Fibroblast of the aortic adventitia (primary cell): Measurements from ENCODE around the gene PLCL1. TPM values are rescaled to one million over a fixed set of nuclear protein-coding genes. Genes with fewer than 3 reads are reported as not detected.

Experiments used
- DNase-seq: peaks from one replicate; pipeline ENCODE4 v3.0.0-alpha.2; 2010; ENCODE audit warnings: low read depth
- H3K4me3 ChIP-seq: 2 replicates; pipeline ENCODE4 v1.5.1; 2011; ENCODE audit warnings: low read depth, mild to moderate bottlenecking, control low read depth, low read length, moderate library complexity
- CTCF ChIP-seq: IDR thresholded peaks from 2 replicates; pipeline ENCODE4 v1.5.1; 2011; ENCODE audit warnings: mild to moderate bottlenecking, low read length, control low read depth, inconsistent platforms; ENCODE audit not compliant: insufficient read depth
- total RNA-seq: library from RNA; depleted of rRNA; stranded (reverse); fragments of >200 nt; gene quantifications from 2 replicates; pipeline ENCODE4 v1.2.3, GENCODE V29; 2012; ENCODE audit warnings: low replicate concordance

PLCL1 gene
- total RNA-seq, 1 donor: 17.7 TPM

- no peak for TF ChIP-seq CTCF
- no peak for DNase-seq
Observed at GRCh38 chr2:197782126-197782525, 22.3 kb upstream of the PLCL1 start.

GRCh38 chr2:197784956-197785941 lies 19.1 kb upstream of the PLCL1 start, which contains the start of gene BOLL:
TSS of gene BOLL (minus strand) at chr2:197785319. CDS start at chr2:197781850, 3,469 bp downstream.
- TF ChIP-seq CTCF: no peak
- H3K4me3 ChIP-seq: no peak within 1 kb of the TSS
- no peak for DNase-seq

More at GRCh38 chr2:197782126-197782525, 22.3 kb upstream of the PLCL1 start:
- H3K4me3 ChIP-seq: no peak overlapping the region

DNA sequence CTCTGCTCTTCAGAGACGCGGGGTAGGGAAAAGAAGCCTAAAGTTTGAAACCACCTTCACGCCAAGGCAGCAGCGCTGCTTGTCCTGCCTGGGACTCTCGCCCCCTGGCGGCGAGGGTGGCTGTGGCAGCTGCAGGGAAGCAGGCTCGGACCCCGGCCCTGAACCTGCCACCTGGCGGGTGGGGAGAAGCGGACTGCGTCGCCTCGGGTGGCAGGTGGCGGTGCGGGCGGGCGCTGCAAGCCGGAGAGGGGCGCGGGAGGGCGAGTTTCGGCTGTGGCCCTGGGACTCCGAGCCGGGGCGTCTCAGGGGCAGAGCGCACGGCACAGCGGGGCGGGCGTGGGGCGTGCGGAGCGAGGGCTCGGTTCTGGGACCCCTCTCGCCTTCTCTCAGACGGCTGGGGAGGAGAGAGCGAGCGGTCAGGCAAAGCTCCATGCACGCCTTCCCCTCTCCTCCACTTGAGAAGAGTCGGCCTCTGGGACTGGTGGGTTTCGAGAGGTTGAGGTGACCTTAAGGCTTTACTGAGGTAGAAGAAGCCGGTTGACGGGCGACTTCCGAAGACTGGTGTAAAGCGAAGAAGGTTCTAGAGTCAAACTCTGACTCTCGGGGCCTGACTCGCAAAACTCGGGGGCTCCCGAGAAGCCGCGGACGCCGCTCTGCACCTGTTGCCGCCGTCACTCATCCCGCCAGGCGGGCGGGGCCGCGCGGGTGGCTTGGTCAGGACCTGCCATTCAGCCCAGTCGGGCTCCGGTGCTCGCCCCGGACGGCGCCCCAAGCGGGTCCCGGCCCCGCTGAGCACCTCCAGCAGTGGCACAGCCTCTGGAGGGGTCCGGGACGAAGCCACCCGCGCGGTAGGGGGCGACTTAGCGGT lies 18.1 kb upstream of the PLCL1 start:
- H3K4me3 ChIP-seq: no peak overlapping the region
- no peak for DNase-seq
- TF ChIP-seq CTCF: peak; percentile 51

DNA sequence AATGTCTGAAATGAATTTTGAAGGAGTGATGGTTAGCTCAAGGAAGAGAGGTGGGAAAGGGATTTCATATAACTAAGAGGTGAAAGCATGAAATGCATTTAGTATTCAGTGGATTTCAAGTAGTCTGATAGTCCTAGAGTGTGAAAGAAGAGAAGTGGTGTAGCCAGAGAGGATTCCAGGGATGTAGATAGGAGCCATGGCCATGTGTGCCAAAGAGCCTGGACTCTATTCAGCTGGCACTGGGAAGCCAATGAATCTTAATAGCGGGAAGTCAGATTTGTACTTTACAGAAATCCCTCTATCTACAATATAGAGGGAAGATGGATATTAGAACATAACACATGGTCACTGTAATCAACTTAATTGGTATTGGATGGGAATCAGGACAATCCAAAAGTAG lies 10.9 kb upstream of the PLCL1 start:
- no peak for DNase-seq
- H3K4me3 ChIP-seq: no peak overlapping the region
- TF ChIP-seq CTCF: no peak

DNA sequence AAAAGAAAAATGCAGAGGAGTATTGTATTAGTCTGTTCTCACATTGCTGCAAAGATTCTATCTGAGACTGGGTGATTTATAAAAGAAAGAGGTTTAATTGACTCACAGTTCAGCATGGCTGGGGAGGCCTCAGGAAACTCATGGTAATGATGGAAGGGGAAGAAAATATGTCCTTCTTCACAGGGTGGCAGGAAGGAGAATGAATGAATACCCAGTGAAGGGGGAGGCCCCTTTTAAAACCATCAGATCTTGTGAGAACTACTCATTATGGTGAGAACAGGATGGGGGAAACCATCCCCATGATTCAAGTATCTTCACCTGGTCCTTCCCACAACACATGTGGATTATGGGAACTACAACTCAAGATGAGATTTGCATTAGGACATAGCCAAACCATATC lies 9.1 kb upstream of the PLCL1 start:
- no peak for DNase-seq
- TF ChIP-seq CTCF: no peak

GRCh38 chr2:197798187-197798586 lies 6.2 kb upstream of the PLCL1 start:
- TF ChIP-seq CTCF: no peak
- no peak for DNase-seq
- H3K4me3 ChIP-seq: no peak overlapping the region

More for the DNA sequence above, 9.1 kb upstream of the PLCL1 start:
- no peak overlapping the region for H3K4me3 ChIP-seq
